Natural killer cell (primary cell): ENCODE measurements around the gene ESPL1. TPM values are rescaled to one million over a fixed set of nuclear protein-coding genes. Genes with fewer than 3 reads are reported as not detected.

ENCODE experiments used
- ATAC-seq, 3 donors: fragments of 150-1000 bp in 2 of 3; fragments of 200-7000 bp in 1 of 3; cut with Tn5 transposase; 1 replicate in 1 of 3; 2 replicates in 2 of 3; pipeline ENCODE4 v1.10.0; 2021; ENCODE audit warnings: mild to moderate bottlenecking in 2 of 3, moderate library complexity in 2 of 3
- DNase-seq, 2 donors: peaks; one replicate each; pipeline versions ENCODE4 v3.0.0 to v3.0.0-alpha.2; 2013 to 2021; ENCODE audit warnings: mixed read lengths in 1 of 2
- H3K27ac ChIP-seq: one replicate; pipeline ENCODE4 v1.5.1; 2013; ENCODE audit warnings: mild to moderate bottlenecking, low read length
- H3K27me3 ChIP-seq: one replicate; pipeline ENCODE4 v1.6.1; 2013; ENCODE audit warnings: low read length; ENCODE audit not compliant: control insufficient read depth, insufficient read depth
- H3K36me3 ChIP-seq: one replicate; pipeline ENCODE4 v1.6.1; 2013; ENCODE audit warnings: low read length; ENCODE audit not compliant: control insufficient read depth, insufficient read depth
- H3K4me1 ChIP-seq: one replicate; pipeline ENCODE4 v1.6.1; 2013; ENCODE audit warnings: low read length; ENCODE audit not compliant: control insufficient read depth, insufficient read depth
- H3K4me3 ChIP-seq: one replicate; pipeline ENCODE4 v1.5.1; 2013; ENCODE audit warnings: low read length
- H3K9me3 ChIP-seq: one replicate; pipeline ENCODE4 v1.6.1; 2013; ENCODE audit warnings: low read length; ENCODE audit not compliant: control insufficient read depth, insufficient read depth
- H3K27ac Mint-ChIP-seq, 2 donors: one replicate each; pipeline ENCODE4 v1.8.0; 2022; ENCODE audit warnings: mild to moderate bottlenecking in 2 of 2, mixed read lengths in 2 of 2, moderate library complexity in 1 of 2
- H3K27me3 Mint-ChIP-seq, 2 donors: one replicate each; pipeline ENCODE4 v1.8.0; 2022; ENCODE audit warnings: low read depth in 2 of 2, mixed read lengths in 2 of 2
- H3K36me3 Mint-ChIP-seq: one replicate; pipeline ENCODE4 v1.8.0; 2022; ENCODE audit warnings: mixed read lengths
- H3K4me1 Mint-ChIP-seq, 2 donors: one replicate each; pipeline ENCODE4 v1.8.0; 2022; ENCODE audit warnings: mixed read lengths in 2 of 2
- H3K4me3 Mint-ChIP-seq: one replicate; pipeline ENCODE4 v1.8.0; 2022; ENCODE audit warnings: mild to moderate bottlenecking, moderate library complexity, mixed read lengths
- H3K9me3 Mint-ChIP-seq, 2 donors: one replicate each; pipeline ENCODE4 v1.8.0; 2022; ENCODE audit warnings: mixed read lengths in 2 of 2
- CTCF ChIP-seq: fragments of 200-600 bp; IDR thresholded peaks from one replicate; pipeline ENCODE4 v1.8.0; 2022; ENCODE audit warnings: antibody characterized with exemption
- WGBS: methylation state at CpG from one replicate; pipeline ENCODE4 v1.1.7; 2013; ENCODE audit warnings: missing lambda C conversion rate; ENCODE audit not compliant: insufficient coverage; 5-methylcytosine and 5-hydroxymethylcytosine counted together
- intact Hi-C: fragments of 100-400 bp; cut with micrococcal nuclease; formaldehyde crosslinking; loops from one replicate; pipeline ENCODE4 v1.14.2; 2022
- total RNA-seq, 4 donors: library from RNA; stranded (reverse); fragments of 120-200 nt in 1 of 4; gene quantifications; one replicate each; pipeline versions ENCODE4 v1.2.3 to v1.2.4, GENCODE V29; 2013 to 2022

The ESPL1 gene
- total RNA-seq, 3 donors from 2014 or later (not counting 1 experiment from before 2014, with no cell fraction given) = 1.9 to 5.8 (median 3.1) TPM

GRCh38 chr12:53325511-53326061, 57.5 kb downstream of the ESPL1 start:
- ATAC-seq (no peak), DNase-seq (peak; percentile 30 to 46)
- peak overlapping the region in 1 of 2 donors; percentile 93 for H3K27ac Mint-ChIP-seq
- Histone ChIP-seq H3K27ac (peak overlapping the region; percentile 89), H3K4me3 (peak overlapping the region; percentile 57), H3K9me3 (no peaks in the 10 kb centered on the region), H3K27me3 (no peaks in the 10 kb centered on the region), H3K36me3 (no peaks in the 10 kb centered on the region), H3K4me1 (peaks cover 35% of the 10 kb centered on the region)
- intact Hi-C loops = loop anchor here (2.0 to 10.0 kb wide), 2 partner anchors 53 to 179 kb away; partner anchors contain the start of genes NPFF and TARBP2
- under 1% methylated on average over 50 of the region's 50 CpGs for WGBS
- H3K4me1 Mint-ChIP-seq = peaks cover 31 to 35% of the 10 kb centered on the region in 2 donors
- no peaks in the 10 kb centered on the region for H3K36me3 Mint-ChIP-seq
- H3K4me3 Mint-ChIP-seq = peak overlapping the region; percentile 77
- H3K27me3 Mint-ChIP-seq = peaks cover 0 to 12% of the 10 kb centered on the region in 2 donors
- TF ChIP-seq CTCF = no peak
- H3K9me3 Mint-ChIP-seq = no peaks in the 10 kb centered on the region

- H3K4me3 Mint-ChIP-seq = peak overlapping the region; percentile 77
- ATAC-seq (no peak), DNase-seq (peak in 1 of 2 donors; percentile 29)
- no peaks in the 10 kb centered on the region for H3K36me3 Mint-ChIP-seq
- H3K27ac Mint-ChIP-seq = peak overlapping the region in 1 of 2 donors; percentile 26
- TF ChIP-seq CTCF = no peak
- Histone ChIP-seq H3K4me3 (no peak overlapping the region), H3K27me3 (no peaks in the 10 kb centered on the region), H3K4me1 (peaks cover 28% of the 10 kb centered on the region), H3K36me3 (no peaks in the 10 kb centered on the region), H3K27ac (no peak overlapping the region), H3K9me3 (no peaks in the 10 kb centered on the region)
- intact Hi-C loops = loop anchor here (10.0 kb wide), 1 partner anchor 178 kb away; the partner anchor contains the start of genes NPFF and TARBP2
- WGBS = 82% methylated on average over 8 of the region's 8 CpGs
- no peaks in the 10 kb centered on the region for H3K9me3 Mint-ChIP-seq
- peaks cover 20 to 25% of the 10 kb centered on the region in 2 donors for H3K4me1 Mint-ChIP-seq
- H3K27me3 Mint-ChIP-seq = peaks cover 0 to 12% of the 10 kb centered on the region in 2 donors
These were observed 58.5 kb downstream of the ESPL1 start for GRCh38 chr12:53326460-53327185.

GRCh38 chr12:53327435-53328042, 59.4 kb downstream of the ESPL1 start:
- peak overlapping the region; percentile 33 for H3K4me3 Mint-ChIP-seq
- 91% methylated on average over 3 of the region's 3 CpGs for WGBS
- peak in 1 of 2 donors; percentile 33 for DNase-seq

More at GRCh38 chr12:53327435-53328042, 59.4 kb downstream of the ESPL1 start:
- H3K4me1 ChIP-seq = peaks cover 23% of the 10 kb centered on the region
- H3K36me3 ChIP-seq = no peaks in the 10 kb centered on the region
- no peak overlapping the region for H3K27ac ChIP-seq
- ATAC-seq = no peak
- no peaks in the 10 kb centered on the region for H3K9me3 ChIP-seq
- no peak overlapping the region for H3K27ac Mint-ChIP-seq
- H3K4me1 Mint-ChIP-seq = peaks cover 22 to 27% of the 10 kb centered on the region in 2 donors
- H3K9me3 Mint-ChIP-seq = no peaks in the 10 kb centered on the region
- intact Hi-C loops = loop anchor here (10.0 kb wide), 1 partner anchor 177 kb away; the partner anchor contains the start of genes NPFF and TARBP2
- peaks cover 9 to 18% of the 10 kb centered on the region in 2 donors for H3K27me3 Mint-ChIP-seq
- no peak overlapping the region for H3K4me3 ChIP-seq
- no peaks in the 10 kb centered on the region for H3K36me3 Mint-ChIP-seq
- H3K27me3 ChIP-seq = no peaks in the 10 kb centered on the region
- no peak for TF ChIP-seq CTCF
